Endothelial cell of umbilical vein (primary cell): Measurements from ENCODE around the gene DAAM1. TPM values are rescaled to one million over a fixed set of nuclear protein-coding genes. Genes with fewer than 3 reads are reported as not detected.

Source experiments
- BruUV-seq: library from RNA; stranded (reverse); fragments of 400-500 nt; replicated peaks from 2 replicates; lab custom pipeline; 2021; lab: Mats Ljungman, UMichigan
- CTCF ChIA-PET: fragments of 300-600, 350-600 bp; sonication (Branson Sonifier 250); formaldehyde crosslinking; loops from one replicate; lab custom pipeline; 2021; ENCODE audit warnings: antibody characterized with exemption, inconsistent platforms; lab: Charles Lee
- POLR2A ChIA-PET: fragments of 300-600, 350-600 bp; sonication (Branson Sonifier 250); formaldehyde crosslinking; loops from one replicate; lab custom pipeline; 2021; ENCODE audit warnings: antibody characterized with exemption, inconsistent platforms; lab: Charles Lee
- DNase-seq: peaks from one replicate; pipeline ENCODE4 v3.0.0-alpha.2; 2011; ENCODE audit warnings: low read depth, low spot score
- FAIRE-seq: peaks from 2 replicates; lab custom pipeline; 2011; peaks lifted over from hg19 to GRCh38; lab: Jason Lieb, UNC
- H2AFZ ChIP-seq: 2 replicates; pipeline ENCODE4 v1.6.0; 2012; ENCODE audit warnings: low read depth, low read length, control low read depth, inconsistent platforms
- H3K27ac ChIP-seq: 2 replicates; pipeline ENCODE4 v1.5.1; 2011; ENCODE audit warnings: low read depth, mild to moderate bottlenecking, control low read depth, low read length, moderate library complexity; ENCODE audit not compliant: insufficient read depth
- H3K27me3 ChIP-seq, 2 experiments: 2 replicates each; pipeline versions ENCODE4 v1.6.0 to v1.6.1; 2011; ENCODE audit warnings: low read length in 2 of 2, mixed read lengths in 1 of 2; ENCODE audit not compliant: control insufficient read depth in 2 of 2, insufficient read depth in 2 of 2
- H3K36me3 ChIP-seq, 2 experiments: 2 replicates in 1 of 2; 3 replicates in 1 of 2; pipeline ENCODE4 v1.5.1; 2011; ENCODE audit warnings: low read length in 2 of 2, mild to moderate bottlenecking in 1 of 2, moderate library complexity in 1 of 2; ENCODE audit not compliant: control insufficient read depth in 2 of 2, insufficient read depth in 2 of 2; ENCODE audit errors: extremely low read depth in 1 of 2
- H3K4me1 ChIP-seq: 3 replicates; pipeline ENCODE4 v1.5.1; 2011; ENCODE audit warnings: mild to moderate bottlenecking, low read length; ENCODE audit not compliant: control insufficient read depth, insufficient read depth; ENCODE audit errors: extremely low read depth
- H3K4me2 ChIP-seq: 2 replicates; pipeline ENCODE4 v1.6.1; 2011; ENCODE audit warnings: low read length, control low read depth, mixed read lengths; ENCODE audit not compliant: insufficient read depth
- H3K4me3 ChIP-seq, 3 experiments: fragments of 200-600 bp in 1 of 3; sonication (generic), shearing (Covaris generic) in 1 of 3; replicated peaks in 1 of 3; 2 replicates each; pipeline ENCODE4 v1.5.1; 2011 to 2016; ENCODE audit warnings: control low read depth in 3 of 3, low read length in 3 of 3, mild to moderate bottlenecking in 2 of 3, inconsistent platforms in 1 of 3, low read depth in 1 of 3, moderate library complexity in 1 of 3; ENCODE audit not compliant: insufficient read depth in 1 of 3
- H3K79me2 ChIP-seq: 2 replicates; pipeline ENCODE4 v1.6.0; 2012; ENCODE audit warnings: low read length, inconsistent platforms; ENCODE audit not compliant: control insufficient read depth, insufficient read depth
- H3K9ac ChIP-seq: replicated peaks from 2 replicates; pipeline ENCODE3; 2011; ENCODE audit warnings: low read length, control low read depth; ENCODE audit not compliant: insufficient read depth; ENCODE audit errors: extremely low read depth
- H3K9me1 ChIP-seq: replicated peaks from 3 replicates; pipeline ENCODE4 v1.6.0; 2011; ENCODE audit warnings: mild to moderate bottlenecking, low read length; ENCODE audit not compliant: control insufficient read depth, insufficient read depth; ENCODE audit errors: extremely low read depth
- H3K9me3 ChIP-seq: replicated peaks from 2 replicates; pipeline ENCODE4 v1.5.1; 2012; ENCODE audit warnings: low read length, inconsistent platforms; ENCODE audit not compliant: control insufficient read depth, insufficient read depth
- H4K20me1 ChIP-seq: replicated peaks from 2 replicates; pipeline ENCODE3; 2011; ENCODE audit warnings: mild to moderate bottlenecking, low read length; ENCODE audit not compliant: control insufficient read depth, insufficient read depth; ENCODE audit errors: extremely low read depth
- EZH2 ChIP-seq: IDR thresholded peaks from 2 replicates; pipeline ENCODE4 v1.6.1; 2012; ENCODE audit warnings: borderline replicate concordance, low read depth, mild to moderate bottlenecking, moderate library complexity, low read length, inconsistent platforms; ENCODE audit not compliant: severe bottlenecking
- FOS ChIP-seq: IDR thresholded peaks from 2 replicates; pipeline ENCODE4 v1.6.1; 2011; ENCODE audit warnings: mild to moderate bottlenecking, low read length, moderate library complexity, borderline replicate concordance; ENCODE audit not compliant: insufficient read depth
- GATA2 ChIP-seq: IDR thresholded peaks from 2 replicates; pipeline ENCODE4 v1.7.0; 2011; ENCODE audit warnings: low read depth, mild to moderate bottlenecking, moderate library complexity, mixed read lengths, low read length; ENCODE audit not compliant: insufficient read length, insufficient read depth
- JUN ChIP-seq: IDR thresholded peaks from 2 replicates; pipeline ENCODE4 v1.6.1; 2011; ENCODE audit warnings: borderline replicate concordance, low read depth; ENCODE audit not compliant: insufficient read length, insufficient read depth
- MYC ChIP-seq: IDR thresholded peaks from one replicate; pipeline ENCODE4 v1.6.1; 2011; ENCODE audit warnings: mild to moderate bottlenecking, low read depth, low read length
- POLR2A ChIP-seq: IDR thresholded peaks from 2 replicates; pipeline ENCODE4 v1.6.1; 2012; ENCODE audit warnings: low read depth, mild to moderate bottlenecking, control low read depth, low read length
- POLR2AphosphoS5 ChIP-seq: IDR thresholded peaks from 2 replicates; pipeline ENCODE4 v1.6.1; 2012; ENCODE audit warnings: low read depth, mild to moderate bottlenecking, control low read depth, low read length, moderate library complexity; ENCODE audit not compliant: insufficient read depth
- dilution Hi-C: fragments of 300-500 bp; cut with MboI; formaldehyde crosslinking; loops from one replicate; pipeline ENCODE4 v1.15.0; 2019; ENCODE audit warnings: low sequenced_read_pairs; ENCODE audit not compliant: extremely low pct_ligation_motif_present
- intact Hi-C: fragments of 100-400 bp; cut with micrococcal nuclease; formaldehyde crosslinking; loops from one replicate; pipeline ENCODE4 v1.10.0; 2022
- polyA plus RNA-seq, 4 experiments: library from polyadenylated mRNA; depleted of rRNA in 3 of 4; stranded (reverse) in 3 of 4; unstranded in 1 of 4; fragments of >200 nt; gene quantifications; 2 replicates each; pipeline versions ENCODE4 v1.2.1 to v1.2.3, GENCODE V29; 2011 to 2012; ENCODE audit warnings: missing spikeins in 1 of 4
- total RNA-seq: library from RNA; stranded (reverse); gene quantifications from 2 replicates; pipeline ENCODE4 v1.2.3, GENCODE V29; 2021
- TF ChIP-seq, protein P1 (sequence below): IDR thresholded peaks from 2 replicates; pipeline ENCODE4 v1.6.1; 2011; ENCODE audit not compliant: insufficient read depth, insufficient read length
- TF ChIP-seq, protein P2 (sequence below), 2 donors: IDR thresholded peaks; 1 replicate in 1 of 2; 2 replicates in 1 of 2; pipeline ENCODE4 v1.5.1; 2011; ENCODE audit warnings: low read length in 2 of 2, mild to moderate bottlenecking in 2 of 2, moderate library complexity in 2 of 2, control low read depth in 1 of 2, inconsistent platforms in 1 of 2, low read depth in 1 of 2; ENCODE audit not compliant: insufficient read depth in 1 of 2; ENCODE audit errors: extremely low read depth in 1 of 2

The DAAM1 gene
- total and polyA plus RNA-seq, 2 donors (not counting 3 experiments of a cell fraction or from before 2014, with no cell fraction given), result 10.2 to 25.3 TPM

- no peak overlapping the region for H3K4me3 ChIP-seq
- H4K20me1 ChIP-seq, result no peaks in the 10 kb centered on the region
- H3K9ac ChIP-seq, result no peak overlapping the region
- H3K27ac ChIP-seq, result no peak overlapping the region
- no peaks in the 10 kb centered on the region for H3K27me3 ChIP-seq
- ChIA-PET POLR2A (no interaction called here), CTCF (interaction anchor here (1.0 to 2.8 kb wide), 5 partner anchors 11 to 110 kb away, joined by 3 to 14 read pairs (median 3); no protein-coding TSS in a partner anchor)
- H3K9me1 ChIP-seq, result no peaks in the 10 kb centered on the region
- no TSS peak for BruUV-seq
- no peak overlapping the region for H2AFZ ChIP-seq
- dilution Hi-C loops (no loop called here), intact Hi-C loops (no loop called here)
- no peaks in the 10 kb centered on the region for H3K79me2 ChIP-seq
- TF ChIP-seq POLR2AphosphoS5 (no peak), JUN (no peak), EZH2 (no peak), GATA2 (no peak), FOS (no peak), MYC (no peak), POLR2A (no peak)
- TF ChIP-seq, protein P1, sequence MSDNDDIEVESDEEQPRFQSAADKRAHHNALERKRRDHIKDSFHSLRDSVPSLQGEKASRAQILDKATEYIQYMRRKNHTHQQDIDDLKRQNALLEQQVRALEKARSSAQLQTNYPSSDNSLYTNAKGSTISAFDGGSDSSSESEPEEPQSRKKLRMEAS, result no peak
- TF ChIP-seq, protein P2, sequence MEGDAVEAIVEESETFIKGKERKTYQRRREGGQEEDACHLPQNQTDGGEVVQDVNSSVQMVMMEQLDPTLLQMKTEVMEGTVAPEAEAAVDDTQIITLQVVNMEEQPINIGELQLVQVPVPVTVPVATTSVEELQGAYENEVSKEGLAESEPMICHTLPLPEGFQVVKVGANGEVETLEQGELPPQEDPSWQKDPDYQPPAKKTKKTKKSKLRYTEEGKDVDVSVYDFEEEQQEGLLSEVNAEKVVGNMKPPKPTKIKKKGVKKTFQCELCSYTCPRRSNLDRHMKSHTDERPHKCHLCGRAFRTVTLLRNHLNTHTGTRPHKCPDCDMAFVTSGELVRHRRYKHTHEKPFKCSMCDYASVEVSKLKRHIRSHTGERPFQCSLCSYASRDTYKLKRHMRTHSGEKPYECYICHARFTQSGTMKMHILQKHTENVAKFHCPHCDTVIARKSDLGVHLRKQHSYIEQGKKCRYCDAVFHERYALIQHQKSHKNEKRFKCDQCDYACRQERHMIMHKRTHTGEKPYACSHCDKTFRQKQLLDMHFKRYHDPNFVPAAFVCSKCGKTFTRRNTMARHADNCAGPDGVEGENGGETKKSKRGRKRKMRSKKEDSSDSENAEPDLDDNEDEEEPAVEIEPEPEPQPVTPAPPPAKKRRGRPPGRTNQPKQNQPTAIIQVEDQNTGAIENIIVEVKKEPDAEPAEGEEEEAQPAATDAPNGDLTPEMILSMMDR (IDR thresholded peaks at IDR 0.05; ENCODE audit: extremely low read depth in 1 of 2, insufficient read depth in 1 of 2, low read depth in 1 of 2, low read length in 2 of 2), result no peak
- peaks cover 21% of the 10 kb centered on the region for H3K4me1 ChIP-seq
- H3K9me3 ChIP-seq, result no peaks in the 10 kb centered on the region
- H3K36me3 ChIP-seq, result no peaks in the 10 kb centered on the region
- FAIRE-seq (no peak), DNase-seq (no peak)
- H3K4me2 ChIP-seq, result no peak overlapping the region
Measured at GRCh38 chr14:59318908-59319307, 130.4 kb downstream of the DAAM1 start.
